Activated CD8-positive, alpha-beta memory T cell treated with anti-CD3 and anti-CD28 coated beads, Interleukin-2, amount 50 U/mL, for 1 hour (primary cell): Measurements from ENCODE around the gene TP73.

Experiments
- DNase-seq: peaks from one replicate; pipeline ENCODE4 v3.0.0-alpha.2; 2020; ENCODE audit errors: extremely low read depth

Gene TP73

DNA sequence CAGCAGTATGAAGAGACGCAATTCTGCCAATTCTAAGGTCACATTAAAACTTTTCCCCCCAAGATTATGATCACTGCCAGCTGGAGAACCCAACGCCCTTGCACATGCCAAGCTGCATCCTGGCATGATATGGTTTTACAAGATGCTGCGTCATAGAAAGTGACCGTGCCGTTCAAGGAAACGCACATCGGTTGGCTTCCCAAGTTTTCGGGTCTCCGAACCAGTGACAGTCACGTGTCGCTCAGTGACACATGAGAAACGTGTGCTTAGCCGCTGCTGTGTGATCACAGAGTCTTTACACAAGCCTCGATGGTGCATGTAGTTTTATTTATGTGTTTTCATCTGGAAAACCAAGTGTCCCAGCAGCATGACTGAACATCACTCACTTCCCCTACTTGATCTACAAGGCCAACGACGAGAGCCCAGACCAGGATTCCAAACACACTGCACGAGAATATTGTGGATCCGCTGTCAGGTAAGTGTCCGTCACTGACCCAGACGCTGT, 127.6 kb downstream of the TP73 start:
- no peak for DNase-seq

- DNase-seq, result no peak
These were observed 128.6 kb downstream of the TP73 start for GRCh38 chr1:3780901-3781300.

- no peak for DNase-seq
These were observed 131.5 kb downstream of the TP73 start for GRCh38 chr1:3783651-3784474.

GRCh38 chr1:3785045-3785444, 132.7 kb downstream of the TP73 start:
- no peak for DNase-seq

DNA sequence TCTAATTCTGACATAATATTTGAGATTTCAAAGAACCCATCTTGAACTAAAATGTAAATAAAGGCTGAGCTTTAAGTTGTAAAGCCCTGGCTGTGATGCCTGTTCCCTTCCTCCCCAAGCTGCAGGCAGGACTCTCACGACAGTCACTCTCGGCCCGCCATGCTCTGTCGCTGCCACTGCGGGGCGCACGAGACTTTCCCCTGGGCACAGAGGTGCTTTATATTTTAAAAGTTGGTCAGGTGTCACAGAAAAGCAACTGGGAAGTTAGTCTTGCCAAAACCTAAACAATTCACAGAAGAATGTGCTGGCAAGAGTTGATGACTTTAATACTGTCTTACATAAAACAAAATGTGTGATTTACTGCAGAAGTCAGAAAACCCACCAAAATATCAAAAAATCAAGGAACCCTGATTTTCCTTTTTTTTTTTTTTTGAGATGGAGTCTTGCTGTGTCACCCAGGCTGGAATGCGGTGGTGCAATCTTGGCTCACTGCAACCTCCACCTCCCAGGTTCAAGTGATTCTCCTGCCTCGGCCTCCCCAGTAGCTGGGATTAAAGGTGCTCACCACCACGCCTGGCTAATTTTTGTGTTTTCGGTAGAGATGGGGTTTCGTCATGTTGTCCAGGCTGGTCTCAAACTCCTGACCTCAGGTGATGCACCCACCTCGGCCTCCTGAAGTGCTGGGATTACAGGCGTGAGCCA, 133.3 kb downstream of the TP73 start:
- DNase-seq, result no peak
